ENCODE data around the gene BID. TPM values are rescaled to one million over a fixed set of nuclear protein-coding genes. Genes with fewer than 3 reads are reported as not detected.
"Not testable (repeated sequence)": the region's sequence is repeated elsewhere in the genome, so short reads cannot be mapped to it uniquely, and the experiment has no call there.

BID gene
- total RNA-seq, 1 donor from 2014 or later: 49.7 TPM

DNA sequence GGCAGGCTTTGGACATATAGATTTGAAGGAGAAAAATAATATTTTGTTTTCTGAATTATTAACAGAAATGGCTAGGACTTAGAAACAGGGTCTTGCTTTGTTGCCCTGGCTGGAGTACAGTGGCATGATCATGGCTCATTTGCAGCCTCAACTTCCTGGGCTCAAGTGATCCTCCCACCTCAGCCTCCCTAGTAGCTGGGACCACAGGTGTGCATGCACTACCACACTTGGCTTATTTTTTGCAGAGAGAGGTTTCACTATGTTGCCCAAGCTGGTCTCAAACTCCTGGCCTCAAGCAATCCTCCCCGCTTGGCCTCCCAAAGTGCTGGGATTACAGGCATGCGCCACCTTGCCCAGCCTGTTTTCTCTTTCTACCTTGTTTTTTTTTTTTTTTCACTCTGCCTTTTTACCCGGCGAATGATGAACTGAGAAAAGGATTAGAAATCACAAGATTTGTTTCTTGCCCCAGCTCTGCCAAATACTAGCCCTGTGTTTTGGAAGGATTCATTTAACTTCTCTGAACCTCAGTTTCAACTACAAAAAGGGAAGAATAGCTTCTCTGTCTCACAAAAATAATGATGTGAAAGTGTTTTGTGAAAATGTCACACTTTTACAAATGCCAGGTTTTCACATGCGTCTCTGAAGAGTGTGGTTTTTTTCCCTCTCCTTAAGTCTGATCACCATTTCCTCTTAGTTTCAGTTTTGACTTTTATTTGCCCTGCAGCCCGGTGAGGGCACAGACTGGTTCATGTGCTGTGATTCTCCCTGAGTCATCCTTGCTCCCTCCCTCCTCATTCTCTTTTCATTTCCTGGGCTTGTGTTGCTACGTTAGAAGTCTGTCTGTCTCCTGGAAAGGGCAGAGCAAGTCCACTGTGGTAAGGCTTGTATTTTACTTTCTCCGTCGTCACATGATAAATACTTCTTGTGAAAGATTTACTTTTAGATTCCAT, 68.0 kb downstream of the BID start:
- peak; percentile 24 to 92 for DNase-seq (ENCODE audit: low read depth in 2 of 2)

DNA sequence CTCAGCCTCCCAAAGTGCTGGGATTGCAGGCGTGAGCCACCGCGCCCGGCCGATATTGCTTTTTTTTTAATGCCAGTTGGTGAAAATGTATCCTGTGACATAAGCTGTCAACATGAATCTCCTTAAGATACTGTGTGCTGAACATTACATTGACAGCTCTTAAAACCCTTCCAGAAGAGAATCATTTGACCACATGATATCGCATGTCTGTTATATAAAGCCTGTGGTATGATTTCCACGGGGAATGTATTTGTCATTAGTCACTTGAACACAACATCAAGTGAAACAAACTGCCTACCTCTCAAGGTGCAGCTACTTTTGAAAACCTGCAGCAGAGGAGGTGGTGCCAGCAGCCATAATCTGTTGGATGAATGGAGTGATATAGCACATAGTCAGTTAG, 68.7 kb downstream of the BID start:
- DNase-seq (ENCODE audit: low read depth in 2 of 2): no peak

DNA sequence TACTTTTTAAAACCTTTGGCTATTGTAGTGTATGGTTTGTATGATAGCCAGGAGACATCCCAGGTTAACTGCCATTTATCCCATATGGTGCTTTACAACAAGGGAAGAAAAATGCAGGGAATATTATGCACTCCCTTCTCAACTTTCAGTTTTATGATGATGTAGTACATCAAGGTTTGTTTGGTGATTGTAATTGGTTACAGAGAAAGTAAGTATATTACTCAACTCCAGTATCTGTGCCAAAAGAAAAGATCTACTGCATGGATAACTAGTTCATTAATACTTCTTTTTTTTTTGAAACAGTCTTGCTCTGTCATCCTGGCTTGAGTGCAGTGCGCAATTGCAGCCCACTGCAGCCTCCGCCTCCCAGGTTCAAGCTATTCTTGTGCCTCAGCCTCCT, 70.5 kb downstream of the BID start:
- no peak for DNase-seq (ENCODE audit: low read depth in 2 of 2)

DNA sequence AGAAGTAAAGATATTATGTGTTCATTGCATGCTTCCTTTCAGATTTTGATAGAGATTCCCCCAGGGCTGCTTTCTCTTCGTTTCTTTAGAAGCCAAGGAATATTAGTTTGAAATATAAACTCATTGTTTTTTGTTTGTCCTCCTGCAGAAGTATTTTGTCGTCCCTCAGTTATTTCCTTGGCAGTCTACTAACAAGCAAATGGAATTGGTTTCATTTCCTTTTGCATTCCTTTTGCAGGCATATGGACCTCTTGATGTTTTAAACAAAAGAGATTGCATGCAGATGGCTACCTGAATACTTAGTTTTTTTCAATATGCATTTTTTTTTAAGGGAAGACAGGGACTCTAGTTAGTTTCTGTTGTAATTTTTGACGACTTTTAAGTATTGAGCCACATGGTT, 73.5 kb downstream of the BID start:
- peak in 1 of 2 donors; percentile 15 for DNase-seq (ENCODE audit: low read depth in 2 of 2)

DNA sequence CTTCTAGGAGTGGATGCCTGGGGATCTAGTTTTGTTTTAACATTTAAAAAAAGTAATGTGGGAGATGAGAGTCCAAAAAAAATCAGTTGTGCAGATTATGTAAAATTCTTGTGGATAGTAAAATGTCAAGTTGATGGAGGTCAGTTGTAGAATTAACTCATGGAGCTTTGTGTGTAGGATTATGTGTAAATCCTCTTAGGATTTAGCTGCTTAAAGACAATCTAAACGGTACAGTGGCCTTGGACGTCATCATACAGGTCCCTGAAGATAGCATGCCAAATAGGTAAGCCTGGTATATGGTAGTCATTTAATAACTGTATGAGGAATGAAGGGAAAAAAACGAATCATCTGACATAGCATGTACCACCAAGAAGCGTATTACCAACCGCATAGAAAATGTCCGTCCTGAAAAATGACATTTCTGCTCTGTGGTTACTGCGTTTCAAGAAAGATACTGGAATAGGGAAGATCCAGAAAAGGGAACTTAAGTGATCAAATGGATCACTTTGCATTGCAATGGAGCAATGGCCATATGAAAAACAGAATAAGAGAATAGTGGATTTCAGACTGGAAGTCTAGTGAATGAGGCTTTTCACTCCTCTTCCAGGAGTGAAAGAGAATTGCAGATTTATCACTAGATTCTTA, 74.5 kb downstream of the BID start:
- no peak for DNase-seq (ENCODE audit: low read depth in 2 of 2)

DNA sequence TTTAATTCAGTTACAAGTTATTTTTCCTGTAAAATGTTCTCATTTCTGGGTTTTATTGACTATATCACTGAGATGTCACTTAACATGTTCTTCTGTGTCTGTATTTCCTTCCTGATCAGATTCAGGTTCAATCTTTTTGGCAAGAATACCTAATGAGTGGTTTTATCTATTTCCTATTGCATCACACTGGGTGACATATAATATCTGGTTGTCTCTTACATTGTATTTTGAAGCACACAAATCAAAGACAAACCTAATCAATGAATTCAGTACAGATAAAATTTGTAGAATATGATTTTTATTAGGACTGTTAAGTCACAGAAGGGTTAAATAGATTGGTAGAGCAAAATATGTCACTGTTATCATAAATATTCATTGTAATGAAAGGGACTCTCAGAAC, 75.3 kb downstream of the BID start:
- peak in 1 of 2 donors; percentile 7 for DNase-seq (ENCODE audit: low read depth in 2 of 2)

DNA sequence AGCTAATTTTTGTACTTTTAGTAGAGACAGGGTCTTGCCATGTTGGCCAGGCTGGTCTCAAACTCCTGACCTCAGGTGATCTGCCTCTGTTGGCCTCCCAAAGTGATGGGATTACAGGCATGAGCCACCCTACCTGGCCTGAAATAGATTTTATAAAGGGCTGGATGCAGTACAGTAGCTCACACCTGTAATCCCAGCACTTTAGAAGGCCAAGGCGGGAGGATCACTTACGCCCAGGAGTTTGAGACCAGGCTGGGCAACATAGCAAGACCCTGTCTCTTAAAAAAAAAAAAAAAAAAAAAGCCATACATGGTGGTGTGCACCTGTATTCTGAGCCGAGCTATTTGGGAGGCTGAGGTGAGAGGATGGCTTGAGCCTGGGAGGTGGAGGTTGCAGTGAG, 76.0 kb downstream of the BID start:
- DNase-seq (ENCODE audit: low read depth in 2 of 2): not testable (repeated sequence)

DNA sequence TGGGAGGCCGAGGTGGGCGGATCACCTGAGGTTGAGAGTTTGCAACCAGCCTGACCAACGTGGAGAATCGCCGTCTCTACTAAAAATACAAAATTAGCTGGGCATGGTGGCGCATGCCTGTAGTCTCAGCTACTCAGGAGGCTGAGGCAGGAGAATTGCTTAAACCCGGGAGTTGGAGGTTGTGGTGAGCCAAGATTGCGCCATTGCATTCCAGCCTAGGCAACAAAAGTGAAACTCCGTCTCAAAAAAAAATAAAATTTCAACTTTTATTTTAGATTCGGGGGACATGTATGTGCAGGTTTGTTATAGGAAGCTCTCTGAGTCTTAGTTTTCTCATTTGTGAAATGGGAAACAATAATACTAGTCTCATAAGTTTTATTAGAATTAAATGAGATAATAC, 77.1 kb downstream of the BID start:
- DNase-seq (ENCODE audit: low read depth in 2 of 2): not testable (repeated sequence)

DNA sequence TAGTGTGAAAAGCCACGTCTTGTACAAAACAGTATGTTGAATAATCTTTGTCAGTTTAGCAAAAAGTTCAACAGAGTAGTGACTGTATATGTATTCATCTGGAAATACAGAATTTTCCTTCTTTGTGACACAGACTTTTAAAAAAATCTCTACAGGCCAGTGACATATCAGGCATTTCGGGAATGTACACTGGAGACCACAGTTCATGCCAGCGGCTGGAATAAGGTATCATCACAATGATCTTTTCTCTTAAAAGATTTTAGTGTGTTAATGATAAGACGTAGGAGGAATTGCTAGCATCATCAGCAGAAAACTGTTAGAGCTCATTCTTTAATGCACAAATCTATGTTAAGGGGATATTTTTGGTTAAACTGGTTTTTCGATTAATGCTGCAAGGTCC, 78.3 kb downstream of the BID start:
- no peak for DNase-seq (ENCODE audit: low read depth in 2 of 2)

DNA sequence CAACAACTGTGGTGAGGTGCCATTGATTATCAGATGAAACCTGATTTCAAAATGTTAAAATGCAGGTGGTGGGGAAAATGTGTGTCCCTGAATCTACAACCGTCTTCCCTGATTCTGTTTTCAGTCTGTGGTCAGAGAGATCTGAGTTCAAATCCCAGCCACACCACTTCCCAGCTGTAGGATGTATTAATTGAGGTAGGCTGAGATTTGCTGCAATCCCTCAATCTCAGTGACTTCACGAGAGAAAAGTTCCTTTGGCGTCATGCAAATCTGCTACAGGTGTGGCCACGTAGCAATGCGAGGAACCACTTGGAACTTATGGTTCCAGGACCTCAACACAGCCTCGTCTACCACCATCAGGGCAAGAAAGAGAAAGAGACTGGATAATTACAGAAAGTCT, 79.5 kb downstream of the BID start:
- DNase-seq (ENCODE audit: low read depth in 2 of 2): no peak

DNA sequence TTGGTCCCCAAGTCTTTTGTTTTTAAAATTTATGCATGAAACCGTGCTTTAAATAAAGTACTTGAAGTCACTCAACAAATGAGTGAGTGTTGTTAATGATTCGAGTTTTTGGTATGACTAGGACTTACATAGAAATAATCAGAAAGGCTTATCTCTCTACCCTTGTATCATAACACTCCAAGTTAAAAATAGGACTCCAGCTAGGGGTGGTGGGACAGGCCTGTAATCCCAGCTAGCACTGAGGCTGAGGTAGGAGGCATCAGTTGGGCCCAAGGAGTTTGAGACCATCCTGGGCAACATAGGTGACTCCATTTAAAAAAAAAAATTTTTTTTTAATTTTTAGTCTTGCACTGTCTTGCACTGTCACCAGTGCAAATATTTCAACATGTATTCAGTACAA, 80.1 kb downstream of the BID start:
- DNase-seq (ENCODE audit: low read depth in 2 of 2): no peak

DNA sequence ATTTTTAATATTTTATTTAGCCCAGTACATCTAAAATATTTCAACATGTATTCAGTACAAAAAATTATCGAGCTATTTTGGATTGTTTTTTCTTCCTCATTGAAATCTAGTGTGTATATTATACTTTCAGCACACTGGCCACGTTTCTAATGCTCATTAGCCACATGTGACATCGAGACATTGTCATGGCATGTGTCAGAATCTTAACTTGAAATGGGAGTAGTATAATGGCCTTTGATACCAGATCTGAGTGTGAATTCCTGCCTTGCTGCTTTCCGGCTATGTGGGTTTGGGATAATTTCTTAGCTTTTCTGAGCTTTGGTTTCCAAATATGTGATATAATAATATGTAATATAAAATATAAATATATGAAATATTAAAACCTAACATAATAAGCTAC, 81.4 kb downstream of the BID start:
- no peak for DNase-seq (ENCODE audit: low read depth in 2 of 2)

DNA sequence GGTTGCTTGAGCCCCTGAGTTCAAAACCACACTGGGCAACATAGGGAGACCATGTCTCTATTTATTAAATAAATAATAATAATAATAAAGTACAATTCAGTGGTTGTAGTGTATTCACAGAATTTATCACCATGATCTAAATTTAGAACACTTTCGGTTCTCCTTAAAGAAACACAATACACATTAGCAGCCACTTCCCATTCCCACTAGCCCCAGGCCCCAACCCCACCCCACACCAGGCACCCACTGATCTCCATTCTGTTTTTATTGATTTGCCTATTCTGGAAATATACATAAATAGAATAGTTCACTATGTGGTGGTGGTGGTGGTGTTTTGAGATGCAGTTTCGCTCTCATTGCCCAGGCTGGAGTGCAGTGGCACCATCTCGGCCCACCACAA, 90.0 kb downstream of the BID start:
- DNase-seq (ENCODE audit: low read depth in 2 of 2): no peak

Other genes with a start within 250 kb of the BID start
- gene SLC25A18, start 211.0 kb downstream of the BID start, total RNA-seq: not detected in 2 replicates
- gene ATP6V1E1, start 145.7 kb downstream of the BID start, total RNA-seq: 112 and 140 TPM in 2 replicates
- gene BCL2L13, start 135.7 kb downstream of the BID start, total RNA-seq: 25.7 and 29.3 TPM in 2 replicates